HG03571 (cell line): ENCODE data around the gene TEX11.

ENCODE experiments used
- ATAC-seq: cut with Tn5 transposase; IDR thresholded peaks from one replicate; pipeline ENCODE4 v1.9.1; 2021; ENCODE audit not compliant: unreplicated experiment

TEX11 gene

DNA sequence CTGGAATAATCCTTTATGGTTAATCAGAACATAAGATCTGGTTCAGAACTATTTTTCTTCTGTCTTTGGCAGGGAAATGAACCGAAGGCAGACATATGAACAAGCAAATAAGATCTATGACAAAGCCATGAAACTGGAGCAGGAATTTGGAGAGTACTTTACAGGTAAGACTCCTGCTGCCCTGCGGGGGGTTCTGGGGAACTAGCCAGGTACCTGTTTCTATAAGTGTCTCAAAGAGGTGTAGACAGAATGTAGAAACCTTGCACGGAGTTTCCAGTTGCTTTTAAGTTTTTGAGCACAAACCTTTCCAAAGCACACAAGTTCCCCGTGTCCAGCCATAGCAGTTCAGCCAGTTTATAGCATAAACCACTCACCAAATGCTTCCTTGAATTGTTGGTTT lies 407.7 kb downstream of the TEX11 start:
- ATAC-seq, result no peak

DNA sequence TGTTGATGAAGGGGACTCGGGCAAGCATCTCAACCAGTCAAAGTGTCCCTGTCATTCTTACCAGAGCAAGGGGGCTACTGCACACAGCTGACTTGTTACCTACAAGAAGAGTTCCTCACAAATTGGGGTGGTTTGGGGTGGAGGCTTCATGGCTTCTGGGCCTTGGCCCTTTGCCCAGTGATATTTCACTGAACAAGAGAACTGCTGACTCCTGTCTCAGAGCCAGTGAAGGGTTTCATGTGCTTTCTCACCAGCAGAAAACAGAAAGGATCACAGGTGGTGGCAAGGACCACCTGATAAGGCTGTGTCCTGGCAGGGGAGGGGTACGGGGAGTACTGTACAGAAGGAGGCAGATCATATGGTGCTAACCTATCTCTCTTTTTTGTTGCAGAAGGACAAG lies 410.4 kb downstream of the TEX11 start:
- no peak for ATAC-seq

GRCh38 chrX:70497026-70497425 lies 411.5 kb downstream of the TEX11 start:
- ATAC-seq, result no peak

DNA sequence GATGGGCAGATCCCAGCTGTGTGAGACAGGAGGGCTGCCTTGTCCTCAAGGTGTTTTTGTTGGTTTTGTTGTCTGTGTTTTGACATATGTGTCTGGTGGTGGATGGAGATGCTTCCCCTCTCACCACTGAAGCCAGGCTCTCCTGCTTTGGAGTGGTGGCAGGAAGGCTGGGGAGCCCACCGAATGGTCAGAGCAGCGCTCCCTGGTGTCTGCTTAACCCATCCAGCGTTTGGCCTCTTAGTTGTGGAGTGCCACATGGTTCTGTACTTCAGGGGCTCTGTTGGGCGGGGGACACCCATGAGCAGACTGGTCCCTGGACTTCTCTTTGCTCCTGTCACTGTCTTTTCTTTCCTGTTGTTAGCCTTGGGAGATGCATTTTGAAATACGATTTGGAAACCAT lies 412.0 kb downstream of the TEX11 start:
- no peak for ATAC-seq

DNA sequence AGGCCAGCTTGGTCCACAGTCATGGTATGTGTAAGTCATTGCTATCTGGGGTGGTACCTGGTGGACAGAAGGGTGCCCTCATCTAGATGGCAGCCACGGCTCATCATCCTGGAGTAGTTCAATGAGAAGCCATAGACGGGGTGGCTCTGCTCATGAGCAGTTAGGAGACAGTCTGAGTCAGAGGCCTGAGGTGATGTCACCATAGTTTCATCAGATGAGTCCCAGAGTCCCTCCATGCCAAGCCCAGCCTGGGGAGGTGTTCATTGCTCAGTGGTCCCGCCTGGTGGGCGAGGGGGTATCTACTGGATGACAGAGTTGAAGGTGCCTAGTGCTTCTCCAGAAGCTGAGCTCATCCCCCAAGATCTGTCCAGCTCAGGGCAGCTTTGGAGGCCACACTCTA lies 414.1 kb downstream of the TEX11 start:
- ATAC-seq, result no peak

- ATAC-seq, result no peak
Measured at GRCh38 chrX:70488856-70489255, 419.7 kb downstream of the TEX11 start.

- no peak for ATAC-seq
Measured at GRCh38 chrX:70485466-70485865, 423.0 kb downstream of the TEX11 start.

- ATAC-seq, result no peak
Measured at GRCh38 chrX:70482300-70482699, 426.2 kb downstream of the TEX11 start.

DNA sequence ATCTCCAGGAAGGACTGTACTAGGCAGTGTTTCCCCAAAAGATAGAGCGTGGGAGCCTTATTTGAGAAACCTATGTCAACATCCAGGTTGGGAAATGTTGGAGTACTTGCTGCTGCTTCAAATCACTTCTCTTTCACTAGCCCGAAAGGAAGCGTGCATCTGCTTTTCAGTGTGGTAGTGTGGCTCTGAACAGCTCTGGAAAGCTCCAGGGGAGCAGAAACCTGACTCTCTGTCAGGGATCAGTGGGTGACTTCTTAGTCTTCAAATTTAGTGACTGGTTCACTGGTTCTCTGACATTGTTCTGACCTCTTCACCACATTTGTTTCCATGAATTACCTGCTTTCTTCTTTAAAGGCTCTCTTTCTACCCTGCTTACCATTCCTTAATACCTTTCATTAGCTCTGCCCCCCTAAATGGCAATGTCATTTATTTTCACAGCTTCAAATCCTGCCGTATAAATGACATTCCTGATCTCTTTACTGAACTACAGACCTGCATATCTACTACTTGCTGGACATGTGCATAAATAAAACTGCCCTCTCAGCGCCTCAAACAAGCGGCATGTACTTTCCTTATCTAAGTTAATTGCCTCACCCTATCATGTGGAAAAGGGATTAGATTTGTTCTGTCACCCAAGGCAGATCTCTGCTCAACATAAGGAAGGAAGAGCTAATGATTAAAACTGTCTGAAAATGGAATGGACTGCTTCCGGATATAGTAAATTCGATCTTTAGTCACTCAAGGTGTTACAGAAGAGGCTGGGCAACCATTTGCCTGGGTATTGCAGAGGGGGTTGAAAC lies 426.8 kb downstream of the TEX11 start:
- no peak for ATAC-seq

GRCh38 chrX:70480660-70481018 lies 427.9 kb downstream of the TEX11 start:
- ATAC-seq, result no peak

GRCh38 chrX:70479922-70480659 lies 428.4 kb downstream of the TEX11 start:
- no peak for ATAC-seq

DNA sequence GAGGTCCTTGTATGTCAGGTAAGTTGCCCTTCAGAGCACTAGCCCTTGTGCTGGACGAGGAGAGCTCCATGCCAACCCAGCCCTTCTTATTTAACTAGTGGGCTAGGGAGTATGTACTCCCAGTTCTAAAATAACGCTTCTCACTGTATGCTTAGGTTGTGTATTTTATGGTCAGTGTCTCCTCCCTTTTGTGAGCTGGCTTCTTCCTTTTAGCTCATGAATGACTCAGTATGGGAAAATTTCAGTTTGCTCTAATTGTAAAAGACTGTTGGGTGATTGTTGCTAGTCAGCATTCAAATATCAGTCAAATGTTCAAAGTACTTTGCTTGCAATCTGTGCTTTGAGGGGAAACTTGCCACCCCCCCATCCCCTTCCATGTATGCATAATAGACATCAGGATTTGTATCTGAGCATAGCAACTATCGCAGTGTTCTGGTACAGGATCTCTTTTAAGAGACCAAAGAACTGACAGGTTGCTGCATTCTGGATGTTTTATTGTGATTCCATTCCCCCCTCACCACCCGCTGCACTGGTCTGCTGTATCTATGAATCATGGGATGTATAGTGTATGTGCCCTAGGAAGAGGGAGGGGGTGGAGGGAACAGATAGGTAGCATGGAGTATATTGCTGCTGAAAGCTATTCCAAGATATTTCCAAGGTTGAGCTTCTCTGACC lies 429.1 kb downstream of the TEX11 start:
- no peak for ATAC-seq
